Upper lobe of right lung (tissue), 1 donor: Measurements from ENCODE around the gene MESD. TPM values are rescaled to one million over a fixed set of nuclear protein-coding genes. Genes with fewer than 3 reads are reported as not detected.

Experiments
- ATAC-seq: fragments of 200-7000 bp; cut with Tn5 transposase; one replicate; pipeline ENCODE4 v1.9.1; 2020; ENCODE audit warnings: mild to moderate bottlenecking, moderate library complexity
- DNase-seq: peaks from one replicate; pipeline ENCODE4 v3.0.0-alpha.2; 2020
- H3K27ac ChIP-seq: fragments of 200-600 bp; one replicate; pipeline ENCODE4 v1.8.0; 2022
- H3K27me3 ChIP-seq: fragments of 200-600 bp; one replicate; pipeline ENCODE4 v1.8.0; 2022; ENCODE audit warnings: mild to moderate bottlenecking
- H3K36me3 ChIP-seq: fragments of 200-600 bp; one replicate; pipeline ENCODE4 v1.8.0; 2022
- H3K4me1 ChIP-seq: fragments of 200-600 bp; one replicate; pipeline ENCODE4 v1.8.0; 2022
- H3K4me3 ChIP-seq: fragments of 200-600 bp; one replicate; pipeline ENCODE4 v1.8.0; 2022; ENCODE audit warnings: mild to moderate bottlenecking
- H3K9me3 ChIP-seq: fragments of 200-600 bp; one replicate; pipeline ENCODE4 v1.8.0; 2022
- intact Hi-C: fragments of 100-400 bp; cut with DNase I; formaldehyde crosslinking; loops from one replicate; pipeline ENCODE4 v1.11.0; 2022
- total RNA-seq: library from RNA; stranded (reverse); fragmentation: NEBNext Ultra II Directional; extraction: Animal tissue kit (Norgen Biotek cat#: 25700); gene quantifications from one replicate; pipeline ENCODE4 v1.2.1, GENCODE V29; 2021
- TF ChIP-seq, protein P1 (sequence below): fragments of 200-600 bp; IDR thresholded peaks from one replicate; pipeline ENCODE4 v1.8.0; 2022; ENCODE audit warnings: antibody characterized with exemption
- donor health status: DM: no; HTN: yes; CAD: no; lungs with severe emphysema.

Gene MESD
- total RNA-seq, 1 donor from 2014 or later = 26.7 TPM

DNA sequence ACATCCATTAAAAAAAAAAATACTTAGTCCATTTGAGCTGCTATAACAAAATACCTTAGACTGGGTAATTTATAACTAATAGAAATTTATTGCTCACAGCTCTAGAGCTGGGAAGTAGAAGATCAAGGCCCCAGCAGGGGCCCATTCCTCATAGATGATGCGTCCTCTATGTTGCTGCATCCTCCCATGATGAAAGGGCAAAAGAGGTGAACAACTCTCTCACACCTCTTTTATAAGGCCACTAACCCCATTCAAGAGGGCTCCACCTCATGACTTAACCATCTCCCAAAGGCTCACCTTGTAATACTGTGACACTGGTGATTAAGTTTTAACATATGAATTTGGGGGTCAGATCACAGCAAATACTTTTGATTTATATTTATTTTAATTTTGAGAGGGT, 8.1 kb upstream of the MESD start:
- Histone ChIP-seq H3K9me3 (no peaks in the 10 kb centered on the region), H3K27ac (no peak overlapping the region), H3K27me3 (no peaks in the 10 kb centered on the region), H3K4me1 (peaks cover 6% of the 10 kb centered on the region), H3K4me3 (no peak overlapping the region), H3K36me3 (peaks cover under 1% of the 10 kb centered on the region)
- intact Hi-C loops = loop anchor here (10.0 kb wide), 1 partner anchor 267 kb away; no protein-coding TSS in a partner anchor
- DNase-seq = no peak
- TF ChIP-seq, protein P1, sequence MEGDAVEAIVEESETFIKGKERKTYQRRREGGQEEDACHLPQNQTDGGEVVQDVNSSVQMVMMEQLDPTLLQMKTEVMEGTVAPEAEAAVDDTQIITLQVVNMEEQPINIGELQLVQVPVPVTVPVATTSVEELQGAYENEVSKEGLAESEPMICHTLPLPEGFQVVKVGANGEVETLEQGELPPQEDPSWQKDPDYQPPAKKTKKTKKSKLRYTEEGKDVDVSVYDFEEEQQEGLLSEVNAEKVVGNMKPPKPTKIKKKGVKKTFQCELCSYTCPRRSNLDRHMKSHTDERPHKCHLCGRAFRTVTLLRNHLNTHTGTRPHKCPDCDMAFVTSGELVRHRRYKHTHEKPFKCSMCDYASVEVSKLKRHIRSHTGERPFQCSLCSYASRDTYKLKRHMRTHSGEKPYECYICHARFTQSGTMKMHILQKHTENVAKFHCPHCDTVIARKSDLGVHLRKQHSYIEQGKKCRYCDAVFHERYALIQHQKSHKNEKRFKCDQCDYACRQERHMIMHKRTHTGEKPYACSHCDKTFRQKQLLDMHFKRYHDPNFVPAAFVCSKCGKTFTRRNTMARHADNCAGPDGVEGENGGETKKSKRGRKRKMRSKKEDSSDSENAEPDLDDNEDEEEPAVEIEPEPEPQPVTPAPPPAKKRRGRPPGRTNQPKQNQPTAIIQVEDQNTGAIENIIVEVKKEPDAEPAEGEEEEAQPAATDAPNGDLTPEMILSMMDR = no peak
- ATAC-seq = no peak

DNA sequence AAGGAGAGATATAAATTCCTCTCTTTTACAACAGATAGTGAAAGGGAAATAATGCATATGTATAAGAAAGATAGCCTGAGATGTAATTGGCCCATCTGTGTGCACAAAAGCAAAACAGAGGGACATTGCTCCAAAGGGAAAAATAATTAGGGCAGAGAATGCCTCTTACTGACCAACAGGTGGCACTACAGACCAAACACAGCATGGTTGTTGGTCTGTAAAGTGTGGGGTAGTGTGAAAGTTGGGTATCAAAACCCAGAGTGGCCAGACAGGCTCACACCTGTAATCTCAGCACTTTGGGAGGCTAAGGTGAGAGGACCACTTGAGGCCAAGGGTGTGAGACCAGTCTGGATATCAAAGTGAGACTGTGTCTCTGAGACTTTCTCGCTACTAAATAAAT, 6.6 kb upstream of the MESD start:
- H3K27me3 ChIP-seq = no peaks in the 10 kb centered on the region
- peaks cover 11% of the 10 kb centered on the region for H3K4me1 ChIP-seq
- H3K9me3 ChIP-seq = no peaks in the 10 kb centered on the region
- H3K4me3 ChIP-seq = no peak overlapping the region
- DNase-seq (no peak), ATAC-seq (no peak)
- TF ChIP-seq, protein P1 = peak; percentile 51
- H3K27ac ChIP-seq = no peak overlapping the region
- intact Hi-C loops = loop anchor here (10.0 kb wide), 1 partner anchor 269 kb away; no protein-coding TSS in a partner anchor
- H3K36me3 ChIP-seq = no peaks in the 10 kb centered on the region

DNA sequence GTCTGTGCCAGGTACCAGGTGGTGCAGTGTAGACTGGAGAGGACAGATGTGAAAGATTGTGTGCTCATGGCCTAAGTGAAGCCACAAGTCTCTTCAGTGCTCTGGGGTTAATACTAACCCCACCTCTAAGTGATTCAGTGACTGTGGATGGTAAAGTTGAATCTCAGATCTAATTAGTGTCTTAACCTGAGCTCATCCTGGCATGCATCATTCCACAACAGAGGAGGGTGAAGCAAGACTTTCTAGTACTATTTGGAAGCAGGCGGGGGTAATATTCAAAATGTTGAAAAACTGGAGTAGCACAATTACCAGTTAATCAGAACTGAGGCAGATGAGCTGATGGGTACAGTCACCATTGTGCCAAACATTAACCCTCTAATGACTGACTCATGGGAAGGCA, 2.8 kb upstream of the MESD start:
- Histone ChIP-seq H3K9me3 (no peaks in the 10 kb centered on the region), H3K36me3 (no peaks in the 10 kb centered on the region), H3K27me3 (no peaks in the 10 kb centered on the region), H3K4me3 (no peak overlapping the region), H3K27ac (no peak overlapping the region), H3K4me1 (peaks cover 31% of the 10 kb centered on the region)
- TF ChIP-seq, protein P1 = no peak
- no peak for DNase-seq
- intact Hi-C loops = loop anchor here (10.0 kb wide), 1 partner anchor 272 kb away; no protein-coding TSS in a partner anchor
- no peak for ATAC-seq

DNA sequence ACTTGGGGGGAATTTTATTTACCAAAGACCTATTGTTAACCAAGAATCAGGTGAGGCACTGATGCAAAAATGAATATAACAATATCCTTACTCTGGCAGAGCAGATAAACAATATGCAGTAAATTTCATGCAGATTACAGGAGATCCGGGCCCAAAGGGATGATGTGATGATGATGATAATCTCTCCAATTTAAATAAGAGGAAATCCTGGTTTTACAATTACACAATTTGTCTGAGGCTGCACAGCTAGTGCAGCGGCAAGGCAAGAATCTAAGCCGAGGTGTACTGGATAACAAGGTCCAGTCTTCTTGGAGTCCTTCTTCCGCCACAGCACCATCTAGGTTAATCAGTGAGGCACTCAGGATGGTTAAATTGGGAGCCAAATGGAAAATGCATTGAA, 2.4 kb upstream of the MESD start:
- no peak overlapping the region for H3K4me3 ChIP-seq
- H3K36me3 ChIP-seq = no peaks in the 10 kb centered on the region
- DNase-seq (no peak), ATAC-seq (no peak)
- no peak overlapping the region for H3K27ac ChIP-seq
- TF ChIP-seq, protein P1 = no peak
- intact Hi-C loops = loop anchor here (10.0 kb wide), 1 partner anchor 273 kb away; no protein-coding TSS in a partner anchor
- peaks cover 35% of the 10 kb centered on the region for H3K4me1 ChIP-seq
- H3K9me3 ChIP-seq = no peaks in the 10 kb centered on the region
- no peaks in the 10 kb centered on the region for H3K27me3 ChIP-seq

DNA sequence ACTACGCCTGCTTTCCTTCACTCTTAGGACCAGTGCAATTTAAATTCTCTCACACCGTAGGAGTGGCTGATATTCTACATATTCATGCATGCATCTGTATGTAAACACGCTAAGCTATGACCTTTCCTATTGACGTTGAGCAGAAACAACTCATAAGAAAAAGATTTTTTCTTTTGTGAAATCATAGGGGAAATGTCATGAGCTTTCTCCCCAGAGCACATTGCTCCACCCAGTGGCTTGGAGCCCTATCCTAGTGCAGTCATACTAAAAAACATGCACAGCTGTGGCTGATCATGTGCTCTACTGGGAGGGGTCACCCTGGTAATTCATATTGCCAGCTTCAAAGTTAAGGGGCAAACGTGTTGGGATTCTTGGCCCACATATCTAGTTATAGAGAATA, 1.8 kb upstream of the MESD start:
- Histone ChIP-seq H3K27ac (no peak overlapping the region), H3K36me3 (no peaks in the 10 kb centered on the region), H3K9me3 (no peaks in the 10 kb centered on the region), H3K27me3 (no peaks in the 10 kb centered on the region), H3K4me3 (no peak overlapping the region), H3K4me1 (peaks cover 41% of the 10 kb centered on the region)
- DNase-seq = no peak
- TF ChIP-seq, protein P1 = peak; percentile 11
- ATAC-seq = peak; percentile 40
- intact Hi-C loops = loop anchor here (10.0 kb wide), 1 partner anchor 273 kb away; no protein-coding TSS in a partner anchor

DNA sequence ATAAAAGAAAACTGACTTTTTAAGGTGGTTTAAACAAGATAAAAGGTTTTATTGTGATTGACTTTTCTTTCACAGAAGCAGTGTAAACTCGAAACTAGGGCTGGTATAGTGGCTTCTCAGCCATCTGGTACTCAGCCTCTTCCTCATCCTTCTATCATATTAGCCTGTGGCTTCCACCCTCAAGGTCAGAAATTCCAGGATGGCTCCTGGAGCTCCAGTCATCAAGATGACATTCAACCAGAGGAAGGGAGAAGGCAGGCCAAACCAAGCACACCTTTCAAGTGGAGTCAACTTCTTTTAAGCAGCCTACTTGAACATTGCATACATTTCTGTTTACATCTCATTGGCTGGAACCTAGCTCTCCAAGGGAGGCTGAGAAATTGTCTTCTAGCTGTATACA, 1.3 kb upstream of the MESD start:
- intact Hi-C loops = loop anchor here (10.0 kb wide), 1 partner anchor 274 kb away; no protein-coding TSS in a partner anchor
- Histone ChIP-seq H3K4me1 (peaks cover 42% of the 10 kb centered on the region), H3K9me3 (no peaks in the 10 kb centered on the region), H3K4me3 (no peak overlapping the region), H3K27ac (no peak overlapping the region), H3K36me3 (no peaks in the 10 kb centered on the region), H3K27me3 (no peaks in the 10 kb centered on the region)
- DNase-seq (no peak), ATAC-seq (no peak)
- TF ChIP-seq, protein P1 = no peak
